22Rv1 (cell line): Measurements from ENCODE around the gene PPARG.

Source experiments
- ZFX ChIP-seq: fragments of 450-650 bp; IDR thresholded peaks from 2 replicates; pipeline ENCODE4 v1.6.1; 2017; ENCODE audit warnings: antibody characterized with exemption, borderline replicate concordance
- TF ChIP-seq, protein P1 (sequence below): fragments of 450-650 bp; IDR thresholded peaks from 2 replicates; pipeline ENCODE4 v1.5.1; 2017; ENCODE audit warnings: mild to moderate bottlenecking

DNA sequence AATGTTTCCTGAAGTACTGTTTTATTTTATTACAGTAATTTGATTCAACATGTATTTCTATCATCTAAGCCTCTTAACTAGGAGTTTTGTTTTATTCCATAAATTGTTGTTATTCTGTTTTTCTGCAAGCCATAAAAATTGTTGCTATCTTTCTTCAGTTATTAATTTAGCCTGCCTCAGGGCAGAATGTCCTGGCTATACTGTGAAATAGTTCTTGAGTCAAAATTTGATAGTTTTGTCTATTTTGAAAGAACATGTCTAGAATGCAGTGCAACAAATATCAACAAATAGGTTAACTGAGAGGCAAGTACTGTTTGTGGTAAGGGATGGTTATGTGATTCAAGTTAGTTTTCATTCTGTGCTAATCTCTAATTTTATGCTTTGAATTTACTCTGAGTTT, 63.9 kb downstream of the PPARG start:
- TF ChIP-seq, protein P1, sequence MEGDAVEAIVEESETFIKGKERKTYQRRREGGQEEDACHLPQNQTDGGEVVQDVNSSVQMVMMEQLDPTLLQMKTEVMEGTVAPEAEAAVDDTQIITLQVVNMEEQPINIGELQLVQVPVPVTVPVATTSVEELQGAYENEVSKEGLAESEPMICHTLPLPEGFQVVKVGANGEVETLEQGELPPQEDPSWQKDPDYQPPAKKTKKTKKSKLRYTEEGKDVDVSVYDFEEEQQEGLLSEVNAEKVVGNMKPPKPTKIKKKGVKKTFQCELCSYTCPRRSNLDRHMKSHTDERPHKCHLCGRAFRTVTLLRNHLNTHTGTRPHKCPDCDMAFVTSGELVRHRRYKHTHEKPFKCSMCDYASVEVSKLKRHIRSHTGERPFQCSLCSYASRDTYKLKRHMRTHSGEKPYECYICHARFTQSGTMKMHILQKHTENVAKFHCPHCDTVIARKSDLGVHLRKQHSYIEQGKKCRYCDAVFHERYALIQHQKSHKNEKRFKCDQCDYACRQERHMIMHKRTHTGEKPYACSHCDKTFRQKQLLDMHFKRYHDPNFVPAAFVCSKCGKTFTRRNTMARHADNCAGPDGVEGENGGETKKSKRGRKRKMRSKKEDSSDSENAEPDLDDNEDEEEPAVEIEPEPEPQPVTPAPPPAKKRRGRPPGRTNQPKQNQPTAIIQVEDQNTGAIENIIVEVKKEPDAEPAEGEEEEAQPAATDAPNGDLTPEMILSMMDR, result no peak
- no peak for TF ChIP-seq ZFX
